ENCODE measurements around the gene KDM4B.

KDM4B gene

GRCh38 chr19:5126498-5127223, 157.7 kb downstream of the KDM4B start:
- no peak for DNase-seq
- TF ChIP-seq POLR2A (IDR thresholded peaks at IDR 0.05; ENCODE audit: low read length) (no peak), GATA1 (IDR thresholded peaks at IDR 0.05; ENCODE audit: low read depth, low read length) (no peak)

GRCh38 chr19:5127717-5128116, 158.8 kb downstream of the KDM4B start:
- DNase-seq: no peak

DNA sequence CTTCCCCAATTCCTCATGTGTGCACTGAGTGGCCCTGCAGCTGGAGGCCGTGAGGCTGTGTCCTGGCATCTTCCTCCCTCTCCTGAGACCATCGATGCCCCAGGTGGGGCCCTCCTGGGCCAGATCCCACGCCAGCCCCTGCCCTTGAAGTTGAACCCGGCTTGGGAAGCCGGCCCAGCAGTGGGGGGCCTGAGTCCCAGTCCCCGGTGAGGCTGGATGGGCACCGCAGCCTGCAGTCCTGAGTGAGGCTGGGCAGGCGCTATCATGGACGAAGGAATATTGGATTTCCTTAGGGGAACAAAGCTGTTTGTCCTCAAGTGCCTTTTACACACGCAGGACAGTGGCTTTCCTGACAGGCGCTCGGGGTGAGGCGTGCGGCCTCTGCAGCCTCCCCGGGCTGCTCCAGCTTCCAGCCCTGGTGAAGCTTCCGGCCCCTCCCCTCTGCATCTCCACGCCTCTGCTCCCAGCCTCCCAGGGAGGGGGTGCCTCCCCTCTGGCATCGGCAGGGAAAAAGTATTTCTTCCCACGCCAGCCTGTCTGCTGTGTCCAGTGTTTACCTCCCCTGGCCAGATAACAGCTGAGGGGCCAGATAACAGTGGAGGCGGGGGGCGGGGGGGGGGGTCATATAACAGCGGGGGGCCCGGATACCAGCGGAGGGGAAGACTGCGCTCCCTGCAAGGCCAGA, 159.5 kb downstream of the KDM4B start:
- TF ChIP-seq POLR2A (IDR thresholded peaks at IDR 0.05; ENCODE audit: low read length): no peak
- no peak for TF ChIP-seq GATA1 (IDR thresholded peaks at IDR 0.05; ENCODE audit: low read depth, low read length)
- peak in 1 of 2 experiments; percentile 62 for DNase-seq

More at GRCh38 chr19:5127717-5128116, 158.8 kb downstream of the KDM4B start:
- TF ChIP-seq POLR2A (IDR thresholded peaks at IDR 0.05; ENCODE audit: low read length) (no peak), GATA1 (IDR thresholded peaks at IDR 0.05; ENCODE audit: low read depth, low read length) (no peak)

- TF ChIP-seq GATA1 (IDR thresholded peaks at IDR 0.05; ENCODE audit: low read depth, low read length) (no peak), POLR2A (IDR thresholded peaks at IDR 0.05; ENCODE audit: low read length) (no peak)
- peak; percentile 50 to 62 for DNase-seq
These were observed 160.1 kb downstream of the KDM4B start for GRCh38 chr19:5128936-5129389.

GRCh38 chr19:5129691-5130090, 160.8 kb downstream of the KDM4B start:
- DNase-seq: no peak
- no peak for TF ChIP-seq POLR2A (IDR thresholded peaks at IDR 0.05; ENCODE audit: low read length)
- no peak for TF ChIP-seq GATA1 (IDR thresholded peaks at IDR 0.05; ENCODE audit: low read depth, low read length)

DNA sequence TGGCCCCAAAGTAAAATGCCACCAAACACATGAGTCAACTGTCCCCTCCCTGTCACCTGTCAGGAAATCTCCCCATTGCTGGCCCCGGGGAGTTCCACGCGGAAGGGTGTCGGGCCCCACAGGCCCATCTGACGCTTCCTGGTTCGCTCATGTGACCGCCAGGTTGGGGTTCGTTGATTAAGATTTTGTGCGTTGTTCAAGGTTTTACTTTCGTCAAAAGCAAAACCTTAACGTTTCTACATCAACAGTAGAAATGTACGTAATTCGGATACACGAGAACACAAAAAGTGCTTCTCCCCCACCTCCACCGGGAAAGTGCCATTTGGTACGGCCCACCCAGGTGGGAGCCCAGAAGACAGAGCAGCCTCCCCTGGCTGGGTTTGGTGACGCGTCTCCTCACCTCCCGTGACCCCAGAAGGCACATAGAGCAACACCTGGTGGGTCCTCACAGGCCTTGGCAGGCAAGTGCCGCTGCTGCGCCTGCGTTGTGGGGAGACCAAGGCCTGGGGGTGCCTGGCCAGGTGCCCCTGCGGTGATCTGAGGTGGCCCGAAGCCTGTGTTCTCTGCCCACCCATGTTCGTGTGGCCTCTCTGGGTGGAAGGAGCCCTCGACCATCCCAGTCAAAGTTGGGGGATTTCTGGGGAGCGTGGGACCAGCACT, 161.6 kb downstream of the KDM4B start:
- no peak for TF ChIP-seq POLR2A (IDR thresholded peaks at IDR 0.05; ENCODE audit: low read length)
- TF ChIP-seq GATA1 (IDR thresholded peaks at IDR 0.05; ENCODE audit: low read depth, low read length): no peak
- no peak for DNase-seq

DNA sequence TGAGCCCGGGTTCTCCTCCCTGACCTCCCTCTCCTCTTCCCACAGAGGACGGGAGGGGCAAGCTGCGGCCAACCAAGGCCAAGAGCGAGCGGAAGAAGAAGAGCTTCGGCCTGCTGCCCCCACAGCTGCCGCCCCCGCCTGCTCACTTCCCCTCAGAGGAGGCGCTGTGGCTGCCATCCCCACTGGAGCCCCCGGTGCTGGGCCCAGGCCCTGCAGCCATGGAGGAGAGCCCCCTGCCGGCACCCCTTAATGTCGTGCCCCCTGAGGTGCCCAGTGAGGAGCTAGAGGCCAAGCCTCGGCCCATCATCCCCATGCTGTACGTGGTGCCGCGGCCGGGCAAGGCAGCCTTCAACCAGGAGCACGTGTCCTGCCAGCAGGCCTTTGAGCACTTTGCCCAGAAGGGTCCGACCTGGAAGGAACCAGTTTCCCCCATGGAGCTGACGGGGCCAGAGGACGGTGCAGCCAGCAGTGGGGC, 162.2 kb downstream of the KDM4B start:
- DNase-seq: no peak
- TF ChIP-seq GATA1 (IDR thresholded peaks at IDR 0.05; ENCODE audit: low read depth, low read length) (no peak), POLR2A (IDR thresholded peaks at IDR 0.05; ENCODE audit: low read length) (no peak)

DNA sequence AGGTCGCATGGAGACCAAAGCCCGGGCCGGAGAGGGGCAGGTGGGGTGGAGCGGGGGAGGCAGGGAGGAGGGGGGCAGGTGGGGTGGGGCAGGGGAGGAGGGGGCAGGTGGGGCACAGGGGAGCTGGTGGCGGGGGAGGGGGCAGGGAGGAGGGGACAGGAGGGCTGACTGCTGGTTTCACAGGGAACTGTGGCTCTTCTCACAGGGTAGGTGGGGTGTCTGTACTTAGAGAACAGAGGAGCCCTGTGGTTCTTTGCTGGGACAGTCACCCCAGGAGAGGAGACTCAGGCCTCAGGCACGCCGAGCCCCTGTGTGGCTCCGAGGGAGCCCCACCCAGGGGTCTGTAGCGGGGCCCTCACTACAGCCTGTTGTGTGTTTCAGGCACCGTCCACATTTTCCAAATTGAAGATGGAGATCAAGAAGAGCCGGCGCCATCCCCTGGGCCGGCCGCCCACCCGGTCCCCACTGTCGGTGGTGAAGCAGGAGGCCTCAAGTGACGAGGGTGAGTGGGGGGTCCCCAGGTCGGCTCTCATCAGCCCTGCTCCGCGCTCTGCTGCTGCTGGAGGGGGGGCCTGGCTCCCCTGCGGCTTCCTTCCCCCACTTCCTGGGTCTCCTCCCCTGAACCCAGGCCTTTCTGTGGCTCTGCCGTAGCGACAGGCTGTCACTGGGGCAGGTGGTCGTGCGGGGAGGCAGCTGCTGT, 162.7 kb downstream of the KDM4B start:
- no peak for DNase-seq
- TF ChIP-seq POLR2A (IDR thresholded peaks at IDR 0.05; ENCODE audit: low read length): no peak
- TF ChIP-seq GATA1 (IDR thresholded peaks at IDR 0.05; ENCODE audit: low read depth, low read length): no peak

GRCh38 chr19:5132206-5132560, 163.3 kb downstream of the KDM4B start:
- DNase-seq: no peak
- TF ChIP-seq POLR2A (IDR thresholded peaks at IDR 0.05; ENCODE audit: low read length) (no peak), GATA1 (IDR thresholded peaks at IDR 0.05; ENCODE audit: low read depth, low read length) (no peak)

DNA sequence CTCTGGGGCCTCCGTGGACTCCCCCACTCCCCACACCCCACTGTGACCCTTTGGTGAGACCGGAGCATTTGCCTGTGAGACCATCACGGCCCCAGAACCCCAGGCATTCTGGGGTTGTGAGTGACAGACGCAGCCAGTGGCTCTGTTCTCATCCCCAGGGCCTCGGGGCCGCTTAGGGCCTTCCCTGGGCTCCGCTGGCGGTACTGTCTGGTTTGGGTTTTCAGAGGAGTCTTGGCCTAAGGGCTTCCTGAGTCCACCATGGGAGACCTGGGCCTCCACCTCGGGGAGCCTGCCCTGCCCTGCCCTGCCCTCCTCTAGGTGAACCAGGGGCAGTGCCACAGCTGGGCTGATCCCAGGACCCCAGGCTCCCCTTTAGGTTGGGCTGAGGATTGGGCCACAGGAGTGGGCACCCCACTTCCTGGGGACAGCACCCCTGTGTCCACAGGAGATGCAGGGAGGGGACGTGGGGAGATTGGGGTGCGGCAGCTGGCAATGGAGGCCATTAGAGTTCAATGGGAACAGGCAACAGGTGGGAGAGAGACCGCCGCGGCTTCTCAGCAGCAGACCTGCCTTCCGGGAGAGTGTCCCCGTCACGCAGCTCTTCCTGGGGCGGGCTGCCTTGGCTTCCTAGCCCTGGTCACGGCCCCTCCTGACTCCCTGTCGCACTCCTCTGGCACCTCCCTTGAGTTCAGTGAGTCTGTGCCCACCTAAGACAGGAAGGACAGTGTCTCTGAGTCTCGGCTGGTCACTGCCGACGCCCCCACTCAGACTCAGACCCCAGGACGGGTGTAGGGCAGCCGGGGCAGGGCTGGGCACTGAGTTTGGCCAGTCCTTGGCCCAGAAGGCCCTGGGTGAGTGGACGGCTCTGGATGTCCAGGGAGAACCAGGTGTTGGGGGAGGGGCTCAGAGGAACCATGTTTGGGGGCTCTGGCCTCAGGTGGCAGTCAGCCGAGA, 164.1 kb downstream of the KDM4B start:
- no peak for DNase-seq
- TF ChIP-seq GATA1 (IDR thresholded peaks at IDR 0.05; ENCODE audit: low read depth, low read length): no peak
- no peak for TF ChIP-seq POLR2A (IDR thresholded peaks at IDR 0.05; ENCODE audit: low read length)

- DNase-seq: no peak
- TF ChIP-seq POLR2A (IDR thresholded peaks at IDR 0.05; ENCODE audit: low read length) (no peak), GATA1 (IDR thresholded peaks at IDR 0.05; ENCODE audit: low read depth, low read length) (no peak)
These were observed 165.2 kb downstream of the KDM4B start for GRCh38 chr19:5133986-5134595.

DNA sequence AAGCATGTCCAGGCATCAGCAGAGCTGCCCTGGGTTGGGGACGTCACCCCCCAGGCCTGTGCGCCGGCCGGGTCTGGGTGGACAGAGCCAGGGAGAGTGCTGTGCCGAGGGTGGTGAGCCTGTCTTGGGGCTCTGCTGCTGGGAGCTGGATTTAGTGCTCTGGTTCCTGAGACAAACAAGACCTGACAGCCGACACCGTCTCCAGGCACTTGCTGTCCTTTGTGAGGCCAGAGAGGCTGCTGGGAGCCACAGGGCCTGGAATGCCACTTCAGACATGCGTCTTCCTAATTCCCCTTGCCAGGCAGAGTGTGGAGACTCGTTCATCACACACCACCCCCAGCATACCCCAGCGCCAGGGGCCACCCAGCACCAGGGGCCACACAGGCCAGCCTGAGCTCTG, 165.8 kb downstream of the KDM4B start:
- no peak for TF ChIP-seq POLR2A (IDR thresholded peaks at IDR 0.05; ENCODE audit: low read length)
- TF ChIP-seq GATA1 (IDR thresholded peaks at IDR 0.05; ENCODE audit: low read depth, low read length): no peak
- DNase-seq: no peak
